Kidney epithelial cell (primary cell): ENCODE results near the gene GRK3. TPM values are rescaled to one million over a fixed set of nuclear protein-coding genes. Genes with fewer than 3 reads are reported as not detected.

Experiments
- DNase-seq: peaks from one replicate; pipeline ENCODE4 v3.0.0-alpha.2; 2010; ENCODE audit warnings: low read depth
- H3K27me3 ChIP-seq: 2 replicates; pipeline ENCODE4 v1.6.0; 2011; ENCODE audit warnings: low read length; ENCODE audit not compliant: control insufficient read depth, insufficient read depth
- H3K36me3 ChIP-seq: 2 replicates; pipeline ENCODE4 v1.5.1; 2011; ENCODE audit warnings: low read length; ENCODE audit not compliant: control insufficient read depth, insufficient read depth
- H3K4me3 ChIP-seq: 2 replicates; pipeline ENCODE4 v1.5.1; 2011; ENCODE audit warnings: low read depth, mild to moderate bottlenecking, control low read depth, low read length
- total RNA-seq: library from RNA; depleted of rRNA; stranded (reverse); fragments of >200 nt; gene quantifications from 2 replicates; pipeline ENCODE4 v1.2.3, GENCODE V29; 2015
- TF ChIP-seq, protein P1 (sequence below): IDR thresholded peaks from 2 replicates; pipeline ENCODE4 v1.5.1; 2011; ENCODE audit warnings: mild to moderate bottlenecking, moderate library complexity, low read length, control low read depth, inconsistent platforms; ENCODE audit not compliant: insufficient read depth, poor library complexity, severe bottlenecking

GRK3 gene
- total RNA-seq, 1 donor from 2014 or later = 5.8 TPM

DNA sequence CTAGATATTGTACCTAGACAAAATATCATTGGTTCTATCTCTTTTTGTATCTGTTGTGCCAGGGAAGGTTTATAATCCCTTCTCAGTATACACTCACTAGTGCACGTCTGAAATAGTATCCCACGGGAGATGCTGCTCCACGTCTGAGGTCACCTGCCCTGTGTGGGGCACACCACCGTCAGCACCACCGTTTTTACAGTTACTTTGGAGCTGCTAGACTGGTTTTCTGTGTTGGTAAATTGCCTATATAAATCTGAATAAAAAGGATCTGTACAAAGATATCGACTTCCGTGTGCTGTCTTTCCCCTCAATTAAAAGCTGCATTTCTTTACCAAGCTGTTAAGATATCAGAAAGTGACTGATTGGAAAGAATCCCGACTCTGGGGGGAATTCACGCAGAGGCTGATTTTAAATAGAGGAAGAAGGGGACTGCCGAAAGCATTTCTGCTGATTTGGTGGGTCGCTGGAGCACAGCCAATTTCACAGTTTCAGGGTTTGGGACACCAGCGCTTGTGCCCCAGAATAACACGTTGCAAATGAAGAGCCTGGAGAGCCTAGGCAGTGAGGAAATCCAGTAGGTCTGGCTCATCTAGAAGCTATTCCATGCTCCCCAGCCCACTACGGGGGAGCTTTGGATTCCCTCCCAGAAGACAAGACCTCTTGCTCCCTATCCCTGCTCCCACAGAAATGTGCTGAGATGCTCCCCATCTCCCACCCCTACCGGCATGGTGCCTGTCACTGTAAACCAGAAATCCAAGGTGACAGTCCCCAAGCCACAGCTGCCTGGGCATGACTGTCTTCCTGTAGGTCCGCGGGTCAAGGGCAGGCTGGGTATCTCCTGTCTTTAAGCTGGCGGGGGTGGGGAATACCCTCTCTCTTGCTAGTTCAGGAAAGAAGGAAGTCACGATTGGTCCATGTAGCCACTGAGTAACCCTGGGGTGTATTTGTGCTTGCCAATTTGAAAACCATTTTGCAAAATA lies 164.8 kb downstream of the GRK3 start:
- Histone ChIP-seq H3K4me3 (no peak overlapping the region), H3K27me3 (peaks cover 9% of the 10 kb centered on the region), H3K36me3 (no peaks in the 10 kb centered on the region)
- DNase-seq = no peak
- TF ChIP-seq, protein P1, sequence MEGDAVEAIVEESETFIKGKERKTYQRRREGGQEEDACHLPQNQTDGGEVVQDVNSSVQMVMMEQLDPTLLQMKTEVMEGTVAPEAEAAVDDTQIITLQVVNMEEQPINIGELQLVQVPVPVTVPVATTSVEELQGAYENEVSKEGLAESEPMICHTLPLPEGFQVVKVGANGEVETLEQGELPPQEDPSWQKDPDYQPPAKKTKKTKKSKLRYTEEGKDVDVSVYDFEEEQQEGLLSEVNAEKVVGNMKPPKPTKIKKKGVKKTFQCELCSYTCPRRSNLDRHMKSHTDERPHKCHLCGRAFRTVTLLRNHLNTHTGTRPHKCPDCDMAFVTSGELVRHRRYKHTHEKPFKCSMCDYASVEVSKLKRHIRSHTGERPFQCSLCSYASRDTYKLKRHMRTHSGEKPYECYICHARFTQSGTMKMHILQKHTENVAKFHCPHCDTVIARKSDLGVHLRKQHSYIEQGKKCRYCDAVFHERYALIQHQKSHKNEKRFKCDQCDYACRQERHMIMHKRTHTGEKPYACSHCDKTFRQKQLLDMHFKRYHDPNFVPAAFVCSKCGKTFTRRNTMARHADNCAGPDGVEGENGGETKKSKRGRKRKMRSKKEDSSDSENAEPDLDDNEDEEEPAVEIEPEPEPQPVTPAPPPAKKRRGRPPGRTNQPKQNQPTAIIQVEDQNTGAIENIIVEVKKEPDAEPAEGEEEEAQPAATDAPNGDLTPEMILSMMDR = no peak

DNA sequence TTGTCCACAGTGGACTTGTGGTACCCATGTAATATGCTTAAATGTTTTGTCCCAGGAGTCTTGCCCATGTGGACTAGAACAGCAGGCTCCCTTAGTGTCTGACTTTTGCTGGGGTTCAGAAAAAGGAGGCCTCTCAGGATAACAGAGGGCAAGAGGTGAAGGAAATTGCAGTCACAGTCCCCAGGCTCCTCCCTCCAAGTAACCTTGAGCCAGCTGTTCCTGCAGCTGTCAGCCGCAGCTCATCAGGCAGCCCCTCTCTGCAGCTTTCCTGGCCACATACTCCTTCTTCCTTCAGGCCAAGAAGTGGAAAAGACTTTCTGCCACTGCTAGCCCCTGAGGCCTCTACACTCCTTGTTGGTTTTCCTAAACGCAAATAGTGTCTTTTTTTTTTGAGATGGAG lies 171.2 kb downstream of the GRK3 start:
- no peak overlapping the region for H3K4me3 ChIP-seq
- no peaks in the 10 kb centered on the region for H3K36me3 ChIP-seq
- no peak for DNase-seq
- TF ChIP-seq, protein P1 = no peak
- no peaks in the 10 kb centered on the region for H3K27me3 ChIP-seq

DNA sequence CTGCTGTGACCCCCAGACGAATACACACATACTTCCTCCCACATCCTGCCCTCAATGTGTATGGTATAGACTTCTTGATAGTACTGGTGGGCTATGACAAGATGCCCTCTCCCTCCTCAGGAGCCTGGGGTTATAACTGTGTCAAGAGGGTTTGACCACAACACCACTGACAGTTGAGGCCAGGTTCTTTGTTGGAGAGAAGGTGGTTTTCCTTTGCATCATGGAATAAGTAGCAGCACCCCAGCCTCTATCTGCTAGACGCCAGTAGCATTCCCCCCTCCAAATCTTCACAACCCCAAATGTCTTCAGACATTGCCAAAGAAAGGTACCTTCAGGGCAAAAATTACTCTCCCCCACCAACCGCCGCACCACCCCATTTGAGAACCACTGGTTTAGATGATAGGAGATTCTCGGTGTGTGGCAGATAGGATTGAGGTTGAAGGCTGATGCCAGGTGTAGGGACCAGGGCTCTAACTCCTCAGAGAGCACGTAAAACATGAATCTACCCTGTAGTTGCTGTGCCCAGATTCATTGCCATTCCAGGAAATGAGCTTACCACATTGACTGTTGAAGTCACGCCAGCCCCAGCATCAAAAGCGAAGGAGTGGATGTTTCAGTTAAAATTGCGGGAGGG lies 172.0 kb downstream of the GRK3 start:
- TF ChIP-seq, protein P1 = no peak
- Histone ChIP-seq H3K36me3 (no peaks in the 10 kb centered on the region), H3K4me3 (no peak overlapping the region), H3K27me3 (no peaks in the 10 kb centered on the region)
- no peak for DNase-seq

DNA sequence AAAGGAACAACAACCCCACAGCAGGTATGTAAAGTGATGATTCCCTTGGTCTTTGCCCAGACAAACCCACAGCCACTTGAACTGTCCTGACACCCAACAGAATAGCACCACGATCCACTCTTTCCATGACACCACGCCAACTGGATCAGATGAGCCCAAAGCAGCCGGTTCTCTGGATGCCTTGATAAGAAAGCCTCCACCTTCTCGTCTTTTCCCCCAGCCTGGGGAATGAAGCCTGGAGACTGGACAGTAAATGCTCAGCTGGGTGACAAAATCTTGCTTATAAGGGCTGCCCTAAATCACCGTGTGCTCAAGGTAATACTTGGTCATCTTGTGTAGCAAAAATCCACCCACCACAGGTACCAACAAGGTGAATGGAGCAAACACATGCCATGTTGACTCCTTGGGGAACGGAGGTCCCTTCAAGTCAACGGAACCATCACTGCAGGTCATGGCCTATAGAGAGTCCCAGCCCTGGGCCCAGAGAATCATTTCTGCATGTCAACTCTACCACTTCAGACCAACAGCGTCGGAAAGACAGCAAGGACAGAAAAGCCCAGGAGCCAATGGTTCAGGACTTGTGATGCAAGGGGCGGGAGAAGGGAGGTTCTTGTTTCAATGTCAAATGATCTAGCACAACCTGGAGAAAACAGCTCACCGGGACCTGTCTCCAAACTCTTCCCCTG lies 175.3 kb downstream of the GRK3 start:
- no peaks in the 10 kb centered on the region for H3K27me3 ChIP-seq
- no peak for DNase-seq
- no peaks in the 10 kb centered on the region for H3K36me3 ChIP-seq
- no peak overlapping the region for H3K4me3 ChIP-seq
- TF ChIP-seq, protein P1 = no peak

DNA sequence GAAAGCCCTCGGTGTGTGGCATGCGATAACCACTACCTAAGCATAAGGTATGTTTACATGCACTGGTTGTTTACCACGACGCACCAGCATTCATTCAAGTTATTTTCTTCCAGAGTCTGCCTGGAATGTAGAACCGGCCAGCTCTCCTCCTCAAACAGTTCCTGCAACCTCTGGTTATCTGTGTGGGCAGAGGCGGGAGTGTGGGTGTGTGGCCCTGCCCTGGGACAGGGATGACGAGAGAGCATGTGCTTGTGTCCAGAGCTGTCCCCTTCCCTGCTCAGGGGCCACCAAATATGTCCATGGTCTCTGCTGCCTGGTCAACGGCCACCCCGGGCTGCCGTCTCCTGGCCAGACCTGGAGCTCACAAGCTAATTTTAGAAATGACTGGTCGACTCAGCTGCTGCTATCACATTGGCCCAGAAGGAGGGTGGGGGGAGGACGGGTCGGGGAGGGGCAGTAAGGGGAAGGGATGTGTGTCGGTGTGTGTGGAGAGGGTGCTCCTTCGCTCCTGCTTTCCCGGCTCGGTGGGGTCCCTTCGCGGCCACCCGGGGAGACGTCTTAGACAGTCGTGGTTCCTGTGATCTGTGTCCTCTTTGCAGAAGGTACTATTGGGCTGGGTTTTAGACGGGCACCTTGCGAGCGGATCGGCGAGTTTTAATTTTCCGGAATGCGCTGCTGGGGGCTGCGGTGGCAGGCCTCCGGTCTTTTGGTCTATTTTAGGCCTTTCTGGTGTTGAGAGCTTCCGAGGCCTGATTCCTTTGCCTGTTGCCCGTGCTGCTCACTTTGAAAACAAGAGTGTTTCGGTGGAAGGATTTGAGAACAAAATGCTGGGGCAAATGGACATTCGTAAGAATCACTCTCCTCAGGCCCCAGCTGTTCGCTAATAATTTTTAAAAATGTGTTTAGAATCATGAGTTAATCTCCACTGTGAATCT lies 177.5 kb downstream of the GRK3 start, which contains the start of gene MYO18B:
MYO18B (plus strand) TSS at position 497 of the 935 bp plus-strand sequence. CDS start 18,905 bp downstream, outside the sequence.
- TF ChIP-seq, protein P1 = no peak
- no peak for DNase-seq
- H3K27me3 ChIP-seq = no peaks in the 10 kb centered on the region
- no peaks in the 10 kb centered on the region for H3K36me3 ChIP-seq
- no peak within 1 kb of the TSS for H3K4me3 ChIP-seq
